Placental pericyte (primary cell): Measurements from ENCODE around the gene AKAP6. TPM values are rescaled to one million over a fixed set of nuclear protein-coding genes. Genes with fewer than 3 reads are reported as not detected.

ENCODE experiments used
- small RNA-seq: library from RNA; depleted of rRNA; stranded (forward); fragments of <200 nt; gene quantifications from one replicate; pipeline ENCODE3, GENCODE V24; 2012; ENCODE audit warnings: low replicate concordance
- total RNA-seq: library from RNA; depleted of rRNA; stranded (reverse); fragments of >200 nt; gene quantifications from 2 replicates; pipeline ENCODE4 v1.2.3, GENCODE V29; 2012

AKAP6 gene, protein sequence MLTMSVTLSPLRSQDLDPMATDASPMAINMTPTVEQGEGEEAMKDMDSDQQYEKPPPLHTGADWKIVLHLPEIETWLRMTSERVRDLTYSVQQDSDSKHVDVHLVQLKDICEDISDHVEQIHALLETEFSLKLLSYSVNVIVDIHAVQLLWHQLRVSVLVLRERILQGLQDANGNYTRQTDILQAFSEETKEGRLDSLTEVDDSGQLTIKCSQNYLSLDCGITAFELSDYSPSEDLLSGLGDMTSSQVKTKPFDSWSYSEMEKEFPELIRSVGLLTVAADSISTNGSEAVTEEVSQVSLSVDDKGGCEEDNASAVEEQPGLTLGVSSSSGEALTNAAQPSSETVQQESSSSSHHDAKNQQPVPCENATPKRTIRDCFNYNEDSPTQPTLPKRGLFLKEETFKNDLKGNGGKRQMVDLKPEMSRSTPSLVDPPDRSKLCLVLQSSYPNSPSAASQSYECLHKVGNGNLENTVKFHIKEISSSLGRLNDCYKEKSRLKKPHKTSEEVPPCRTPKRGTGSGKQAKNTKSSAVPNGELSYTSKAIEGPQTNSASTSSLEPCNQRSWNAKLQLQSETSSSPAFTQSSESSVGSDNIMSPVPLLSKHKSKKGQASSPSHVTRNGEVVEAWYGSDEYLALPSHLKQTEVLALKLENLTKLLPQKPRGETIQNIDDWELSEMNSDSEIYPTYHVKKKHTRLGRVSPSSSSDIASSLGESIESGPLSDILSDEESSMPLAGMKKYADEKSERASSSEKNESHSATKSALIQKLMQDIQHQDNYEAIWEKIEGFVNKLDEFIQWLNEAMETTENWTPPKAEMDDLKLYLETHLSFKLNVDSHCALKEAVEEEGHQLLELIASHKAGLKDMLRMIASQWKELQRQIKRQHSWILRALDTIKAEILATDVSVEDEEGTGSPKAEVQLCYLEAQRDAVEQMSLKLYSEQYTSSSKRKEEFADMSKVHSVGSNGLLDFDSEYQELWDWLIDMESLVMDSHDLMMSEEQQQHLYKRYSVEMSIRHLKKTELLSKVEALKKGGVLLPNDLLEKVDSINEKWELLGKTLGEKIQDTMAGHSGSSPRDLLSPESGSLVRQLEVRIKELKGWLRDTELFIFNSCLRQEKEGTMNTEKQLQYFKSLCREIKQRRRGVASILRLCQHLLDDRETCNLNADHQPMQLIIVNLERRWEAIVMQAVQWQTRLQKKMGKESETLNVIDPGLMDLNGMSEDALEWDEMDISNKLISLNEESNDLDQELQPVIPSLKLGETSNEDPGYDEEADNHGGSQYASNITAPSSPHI (N-terminal part only)
- total RNA-seq, result 0.88 and 4.7 TPM in 2 replicates

DNA sequence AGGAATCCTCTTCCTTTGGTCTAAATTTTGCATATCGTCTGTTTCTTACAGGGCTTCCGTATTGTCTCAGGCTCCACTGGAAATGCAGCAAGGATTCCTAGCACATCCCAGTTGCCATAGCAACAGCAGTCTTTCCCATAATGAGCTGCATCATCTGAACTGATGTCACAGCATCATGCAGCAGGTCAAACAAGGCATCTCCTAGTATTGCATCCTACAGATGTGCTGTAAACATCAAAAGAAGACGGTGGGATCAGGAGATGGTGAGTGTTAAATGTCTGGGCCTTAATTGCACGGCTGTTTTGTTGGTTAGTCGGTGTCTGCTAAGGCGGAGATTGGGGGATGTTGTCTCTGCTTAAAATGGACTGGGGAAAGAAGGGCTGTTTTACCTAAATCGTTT, at the start of gene AKAP6:
Gene AKAP6 (plus strand): TSS at position 153 of the 400 bp plus-strand sequence. CDS start 104,196 bp downstream, outside the sequence.

Small RNA genes within 50 kb of the gene (small RNA-seq; reads per million reads assigned to genes)
- gene RN7SL660P, result not detected

Other genes starting within 250 kb of the AKAP6 start
- gene RNU6-7, start 127.3 kb upstream of the AKAP6 start, total RNA-seq, result not detected in 2 replicates
- gene RNU6-8, start 126.0 kb upstream of the AKAP6 start, total RNA-seq, result not detected in 2 replicates